Dendritic cell treated with granulocyte-macrophage colony-stimulating factor and Interleukin-4, amounts not matched to agents 40 ng/mL and 50 ng/mL, for 4 days (primary cell): ENCODE results near the gene DAAM2.

Experiments used
- H3K27ac Mint-ChIP-seq: one replicate; pipeline ENCODE4 v1.8.0; 2022; ENCODE audit warnings: mild to moderate bottlenecking, mixed read lengths
- H3K27me3 Mint-ChIP-seq: one replicate; pipeline ENCODE4 v1.8.0; 2022; ENCODE audit warnings: mild to moderate bottlenecking, mixed read lengths
- H3K36me3 Mint-ChIP-seq: one replicate; pipeline ENCODE4 v1.8.0; 2022; ENCODE audit warnings: low read depth, mixed read lengths
- H3K4me1 Mint-ChIP-seq: one replicate; pipeline ENCODE4 v1.8.0; 2022; ENCODE audit warnings: low read depth, mixed read lengths
- H3K4me3 Mint-ChIP-seq: one replicate; pipeline ENCODE4 v1.8.0; 2022; ENCODE audit warnings: mild to moderate bottlenecking, moderate library complexity, mixed read lengths
- H3K9me3 Mint-ChIP-seq: one replicate; pipeline ENCODE4 v1.8.0; 2022; ENCODE audit warnings: mixed read lengths
- intact Hi-C: fragments of 100-400 bp; cut with micrococcal nuclease; formaldehyde crosslinking; loops from one replicate; pipeline ENCODE4 v1.15.0; 2022

DAAM2 gene

DNA sequence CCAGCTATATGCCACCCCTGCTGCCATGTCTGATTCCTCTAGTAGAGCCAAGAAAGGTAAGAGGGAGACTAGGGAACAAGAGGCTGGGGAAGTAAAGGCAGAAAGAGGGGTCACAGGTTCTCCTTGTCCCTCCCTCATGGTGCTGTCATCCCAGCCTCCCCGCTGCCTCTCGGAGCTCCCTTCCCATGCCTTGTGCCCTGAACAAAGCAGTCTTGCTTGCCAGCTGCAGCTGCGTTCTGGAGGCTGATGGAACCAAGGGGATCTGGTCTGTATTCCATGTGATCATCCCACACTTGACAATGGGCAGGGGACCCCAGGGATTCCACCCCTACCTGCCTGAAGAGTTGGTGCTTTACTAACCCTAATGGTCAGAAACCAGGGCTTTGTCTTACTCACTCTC, 61.4 kb downstream of the DAAM2 start:
- H3K27ac Mint-ChIP-seq: no peak overlapping the region
- H3K4me1 Mint-ChIP-seq: no peaks in the 10 kb centered on the region
- no peak overlapping the region for H3K4me3 Mint-ChIP-seq
- H3K36me3 Mint-ChIP-seq: no peaks in the 10 kb centered on the region
- H3K27me3 Mint-ChIP-seq: peaks cover 3% of the 10 kb centered on the region
- intact Hi-C loops: no loop called here
- H3K9me3 Mint-ChIP-seq: no peaks in the 10 kb centered on the region

DNA sequence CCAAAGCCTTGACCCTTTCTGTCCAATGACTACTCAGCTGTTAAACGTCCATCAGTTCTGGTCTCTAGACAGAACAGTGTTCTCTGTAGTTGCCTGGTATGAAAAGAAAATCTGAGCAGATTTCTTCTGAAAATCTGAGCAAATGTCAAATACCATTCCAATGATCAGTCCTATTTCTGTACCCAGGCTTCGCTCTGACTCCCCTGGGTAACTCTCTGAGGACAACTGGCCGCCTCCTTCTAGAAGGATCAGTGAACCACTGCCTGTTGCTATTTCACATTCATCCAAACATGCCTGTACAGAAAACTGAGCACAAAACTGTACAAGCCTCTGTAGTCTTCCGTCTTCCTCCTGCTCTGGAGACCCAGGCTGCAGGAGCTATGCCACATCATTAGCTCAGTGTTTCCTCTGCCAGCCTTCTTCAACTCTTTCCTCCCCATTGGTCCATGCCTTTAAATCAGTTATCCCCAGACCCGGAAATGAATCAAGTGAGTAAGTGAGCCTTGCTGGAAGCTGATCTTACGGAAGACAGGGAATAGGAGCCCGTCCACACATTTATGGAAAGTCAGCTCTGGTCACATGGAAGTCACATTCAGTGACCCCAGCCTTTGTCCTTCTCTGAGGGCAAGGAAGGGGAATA, 63.3 kb downstream of the DAAM2 start:
- no peaks in the 10 kb centered on the region for H3K9me3 Mint-ChIP-seq
- no peaks in the 10 kb centered on the region for H3K4me1 Mint-ChIP-seq
- no peaks in the 10 kb centered on the region for H3K36me3 Mint-ChIP-seq
- intact Hi-C loops: no loop called here
- no peak overlapping the region for H3K4me3 Mint-ChIP-seq
- no peak overlapping the region for H3K27ac Mint-ChIP-seq
- H3K27me3 Mint-ChIP-seq: peaks cover 3% of the 10 kb centered on the region

DNA sequence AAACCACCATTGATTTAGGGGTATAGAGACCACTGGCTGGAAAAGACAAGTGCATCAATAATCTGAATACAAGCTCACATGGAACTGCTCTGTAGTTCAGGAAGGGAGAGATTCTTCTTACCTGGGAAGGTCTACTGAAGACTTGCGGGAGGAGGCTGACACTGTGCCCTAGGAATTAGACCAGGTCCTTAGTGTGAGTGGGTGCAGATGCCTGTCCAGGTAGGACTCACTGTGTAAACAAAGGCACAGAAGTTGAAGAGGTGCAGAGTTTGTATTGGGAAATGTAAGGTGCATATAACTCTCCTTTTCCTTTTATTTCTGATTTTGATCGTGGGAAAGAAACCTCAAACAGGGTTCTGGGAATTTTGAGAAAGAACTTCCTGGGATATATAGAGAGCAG, 66.8 kb downstream of the DAAM2 start:
- Mint-ChIP-seq H3K9me3 (no peaks in the 10 kb centered on the region), H3K36me3 (no peaks in the 10 kb centered on the region), H3K4me3 (no peak overlapping the region), H3K4me1 (no peaks in the 10 kb centered on the region), H3K27me3 (peaks cover 5% of the 10 kb centered on the region), H3K27ac (no peak overlapping the region)
- intact Hi-C loops: no loop called here

DNA sequence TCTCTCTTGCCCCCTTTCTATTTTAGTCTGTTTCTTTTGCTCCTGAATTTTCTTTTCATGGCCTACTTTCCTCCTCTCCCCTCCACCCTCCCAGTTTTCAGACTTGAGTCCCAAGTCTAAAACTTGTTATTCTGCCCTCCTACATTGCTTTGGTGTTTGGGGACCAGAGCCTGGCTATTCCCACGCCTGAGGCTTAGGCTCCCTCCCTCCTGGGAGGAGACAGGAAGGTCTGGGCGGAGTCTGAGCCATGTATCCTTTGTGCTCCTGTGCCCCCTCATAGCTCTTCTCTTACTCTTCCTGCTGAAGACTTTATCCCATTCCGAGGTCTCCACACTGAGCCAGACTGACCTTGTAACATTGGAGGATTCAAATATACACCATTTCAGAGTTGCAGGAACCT, 69.5 kb downstream of the DAAM2 start:
- Mint-ChIP-seq H3K27me3 (peaks cover 7% of the 10 kb centered on the region), H3K9me3 (no peaks in the 10 kb centered on the region), H3K36me3 (no peaks in the 10 kb centered on the region), H3K27ac (no peak overlapping the region), H3K4me3 (no peak overlapping the region), H3K4me1 (no peaks in the 10 kb centered on the region)
- intact Hi-C loops: no loop called here

DNA sequence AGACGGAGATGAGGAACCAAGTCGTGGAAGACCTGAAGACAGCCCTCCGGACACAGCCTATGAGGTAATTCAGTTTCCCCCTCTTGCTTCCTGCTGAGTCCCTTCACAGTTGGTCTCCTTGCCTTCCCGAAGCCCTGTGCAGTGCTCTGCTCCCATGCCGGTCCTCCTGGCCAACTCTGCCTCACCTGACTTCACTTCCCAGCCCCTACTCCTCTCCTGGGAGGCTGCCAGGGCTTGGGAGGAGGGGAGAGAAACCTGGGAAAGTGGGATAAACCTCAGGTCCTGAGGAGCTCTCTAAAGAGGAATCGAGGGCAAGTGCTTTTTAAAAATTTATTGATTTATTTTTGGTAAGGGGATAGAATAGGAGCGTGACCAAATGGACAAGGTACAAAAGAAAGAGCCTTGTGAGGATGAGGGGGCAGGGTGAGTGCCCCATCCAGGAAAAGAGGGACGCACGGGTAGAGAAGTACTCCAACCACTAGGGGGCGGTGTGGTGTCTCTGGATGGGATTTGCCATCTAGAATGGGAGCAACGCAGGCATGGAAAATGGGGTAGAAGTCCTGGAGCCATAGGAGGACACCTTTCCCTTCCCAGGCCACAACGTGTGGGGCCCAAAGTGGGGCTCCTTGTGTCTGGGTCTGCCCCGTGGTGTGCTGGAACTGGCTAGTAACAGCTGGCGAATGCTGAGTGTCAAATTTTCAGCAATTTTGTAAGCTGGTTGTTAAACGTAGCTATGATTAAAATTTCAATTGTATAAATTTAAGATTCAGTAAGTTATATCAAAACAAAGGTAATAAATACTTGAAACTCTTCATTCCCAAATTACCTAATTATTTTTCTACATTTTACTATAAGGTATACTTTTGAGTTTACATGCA, 73.1 kb downstream of the DAAM2 start:
- H3K9me3 Mint-ChIP-seq: no peaks in the 10 kb centered on the region
- no peaks in the 10 kb centered on the region for H3K4me1 Mint-ChIP-seq
- no peak overlapping the region for H3K4me3 Mint-ChIP-seq
- intact Hi-C loops: loop anchor here (2.0 kb wide), 1 partner anchor 444 kb away; no protein-coding TSS in a partner anchor
- peaks cover 8% of the 10 kb centered on the region for H3K27me3 Mint-ChIP-seq
- H3K36me3 Mint-ChIP-seq: no peaks in the 10 kb centered on the region
- no peak overlapping the region for H3K27ac Mint-ChIP-seq

DNA sequence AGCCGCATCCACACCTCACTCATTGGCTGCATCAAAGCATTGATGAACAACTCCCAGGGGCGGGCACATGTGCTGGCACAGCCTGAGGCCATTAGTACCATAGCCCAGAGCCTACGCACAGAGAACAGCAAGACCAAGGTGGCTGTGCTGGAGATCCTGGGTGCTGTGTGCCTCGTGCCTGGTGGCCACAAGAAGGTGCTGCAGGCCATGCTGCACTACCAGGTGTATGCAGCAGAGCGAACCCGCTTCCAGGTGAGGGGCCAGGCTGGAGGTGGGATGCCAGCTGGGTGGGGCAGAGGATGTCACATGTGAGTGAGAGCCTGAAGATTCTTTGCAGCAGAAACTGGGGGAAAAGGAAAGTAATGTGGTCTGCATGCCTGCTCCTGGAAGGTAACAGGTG, 75.4 kb downstream of the DAAM2 start:
- Mint-ChIP-seq H3K4me3 (no peak overlapping the region), H3K27me3 (peaks cover 6% of the 10 kb centered on the region), H3K4me1 (no peaks in the 10 kb centered on the region), H3K36me3 (no peaks in the 10 kb centered on the region), H3K27ac (no peak overlapping the region), H3K9me3 (no peaks in the 10 kb centered on the region)
- intact Hi-C loops: no loop called here

DNA sequence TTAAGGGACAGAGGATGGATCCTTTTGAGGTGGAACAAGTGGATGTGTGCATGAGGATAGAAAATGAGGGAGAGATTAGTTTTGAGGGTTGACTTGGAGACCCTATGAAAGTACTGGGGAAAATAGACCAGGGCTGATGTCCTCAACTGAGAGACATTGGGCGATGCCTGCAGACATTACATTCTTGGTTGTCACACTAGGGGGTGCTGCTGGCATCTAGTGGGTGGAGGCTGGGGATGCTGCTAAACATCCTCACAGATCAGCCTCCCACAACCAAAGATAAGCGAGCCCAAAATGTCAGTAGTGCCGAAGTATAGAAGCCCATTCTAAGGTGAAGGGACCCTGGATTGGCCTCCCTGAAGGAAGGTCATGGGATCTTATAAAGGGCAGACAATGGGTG, 78.8 kb downstream of the DAAM2 start:
- Mint-ChIP-seq H3K27me3 (peaks cover 5% of the 10 kb centered on the region), H3K36me3 (no peaks in the 10 kb centered on the region), H3K27ac (no peak overlapping the region), H3K4me3 (no peak overlapping the region), H3K9me3 (no peaks in the 10 kb centered on the region), H3K4me1 (no peaks in the 10 kb centered on the region)
- intact Hi-C loops: no loop called here

DNA sequence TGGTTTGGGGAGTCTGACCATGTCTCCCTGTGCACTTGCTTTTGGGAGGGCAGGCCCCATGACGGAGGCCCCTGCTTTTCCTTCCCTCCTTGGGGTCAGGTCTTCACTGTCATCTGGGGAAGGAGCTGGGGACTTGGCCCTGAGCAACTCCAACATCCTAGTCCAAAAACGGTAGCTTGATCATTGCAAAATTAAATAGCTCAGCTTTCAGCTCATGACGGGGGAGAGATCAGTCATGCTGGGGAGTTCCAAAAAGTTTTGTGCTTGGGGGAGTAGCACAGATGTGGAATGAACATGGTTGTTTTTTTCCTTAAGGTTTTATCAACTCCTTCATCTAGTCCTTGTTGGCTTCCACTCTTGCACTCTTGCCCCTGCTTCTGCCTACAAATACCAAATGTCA, 81.3 kb downstream of the DAAM2 start:
- Mint-ChIP-seq H3K36me3 (no peaks in the 10 kb centered on the region), H3K27ac (no peak overlapping the region), H3K27me3 (peaks cover under 1% of the 10 kb centered on the region), H3K4me3 (no peak overlapping the region), H3K4me1 (no peaks in the 10 kb centered on the region), H3K9me3 (no peaks in the 10 kb centered on the region)
- intact Hi-C loops: no loop called here

DNA sequence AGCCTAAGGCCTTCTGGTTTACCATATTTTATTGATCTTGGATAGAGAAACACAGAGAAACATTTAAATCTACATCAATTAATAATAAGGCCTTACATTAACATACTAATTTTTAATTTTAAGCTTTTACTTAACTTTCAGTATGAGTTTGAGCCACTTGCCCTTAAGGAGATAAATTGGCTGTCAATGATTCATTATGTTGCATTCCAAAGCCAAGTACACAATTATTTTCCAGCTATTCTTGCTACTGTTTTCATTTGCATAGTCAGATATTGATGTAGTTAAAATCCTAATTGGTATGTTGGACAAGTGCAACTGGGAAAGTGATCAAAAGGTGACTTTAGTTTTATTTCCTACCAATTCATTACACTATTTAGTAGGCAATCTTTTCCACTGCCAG, 83.9 kb downstream of the DAAM2 start:
- intact Hi-C loops: no loop called here
- H3K9me3 Mint-ChIP-seq: no peaks in the 10 kb centered on the region
- H3K36me3 Mint-ChIP-seq: no peaks in the 10 kb centered on the region
- H3K27me3 Mint-ChIP-seq: no peaks in the 10 kb centered on the region
- no peak overlapping the region for H3K27ac Mint-ChIP-seq
- no peak overlapping the region for H3K4me3 Mint-ChIP-seq
- H3K4me1 Mint-ChIP-seq: no peaks in the 10 kb centered on the region

DNA sequence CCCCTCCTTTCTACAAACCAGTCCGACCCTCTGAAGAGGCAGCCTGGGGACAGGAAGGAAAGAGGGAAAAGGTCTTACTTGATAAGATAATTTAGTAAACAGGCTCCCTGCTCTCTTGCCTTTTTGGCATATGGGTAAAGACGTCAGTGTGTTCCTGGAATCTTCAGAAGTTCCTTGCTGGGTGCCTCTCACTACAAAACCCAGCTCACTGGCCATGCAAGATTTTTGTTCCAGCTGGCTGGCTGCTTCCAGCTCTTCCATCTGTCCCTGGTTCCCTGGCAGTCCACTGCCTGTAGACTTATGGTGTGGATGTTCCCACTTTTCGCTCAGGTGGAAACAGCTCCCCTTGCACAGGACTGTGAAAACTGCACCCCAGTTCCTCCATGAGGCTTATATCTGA, 84.7 kb downstream of the DAAM2 start:
- no peaks in the 10 kb centered on the region for H3K9me3 Mint-ChIP-seq
- no peak overlapping the region for H3K27ac Mint-ChIP-seq
- intact Hi-C loops: no loop called here
- no peaks in the 10 kb centered on the region for H3K27me3 Mint-ChIP-seq
- no peaks in the 10 kb centered on the region for H3K4me1 Mint-ChIP-seq
- H3K4me3 Mint-ChIP-seq: no peak overlapping the region
- no peaks in the 10 kb centered on the region for H3K36me3 Mint-ChIP-seq

DNA sequence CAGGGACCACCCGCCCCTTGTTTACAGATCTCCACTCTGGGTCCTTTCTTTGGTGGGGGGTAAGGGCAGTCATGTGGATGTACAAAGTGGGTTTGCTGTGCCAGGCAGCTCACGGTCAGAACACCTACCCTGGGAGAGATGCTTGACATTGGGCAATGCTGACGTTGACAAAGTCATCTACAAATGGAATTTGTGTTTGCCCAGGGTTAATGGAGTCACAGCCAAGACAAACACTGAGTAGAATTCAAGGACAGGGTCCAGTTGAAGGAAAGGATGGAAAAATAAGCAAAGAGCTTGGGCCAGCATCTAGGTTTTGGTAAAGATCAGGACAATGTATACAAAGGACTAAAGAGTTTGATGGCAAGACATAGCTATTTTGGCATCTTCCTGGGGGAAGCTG, 87.4 kb downstream of the DAAM2 start:
- no peak overlapping the region for H3K4me3 Mint-ChIP-seq
- H3K9me3 Mint-ChIP-seq: no peaks in the 10 kb centered on the region
- no peaks in the 10 kb centered on the region for H3K36me3 Mint-ChIP-seq
- H3K4me1 Mint-ChIP-seq: no peaks in the 10 kb centered on the region
- H3K27ac Mint-ChIP-seq: no peak overlapping the region
- intact Hi-C loops: no loop called here
- peaks cover 2% of the 10 kb centered on the region for H3K27me3 Mint-ChIP-seq

DNA sequence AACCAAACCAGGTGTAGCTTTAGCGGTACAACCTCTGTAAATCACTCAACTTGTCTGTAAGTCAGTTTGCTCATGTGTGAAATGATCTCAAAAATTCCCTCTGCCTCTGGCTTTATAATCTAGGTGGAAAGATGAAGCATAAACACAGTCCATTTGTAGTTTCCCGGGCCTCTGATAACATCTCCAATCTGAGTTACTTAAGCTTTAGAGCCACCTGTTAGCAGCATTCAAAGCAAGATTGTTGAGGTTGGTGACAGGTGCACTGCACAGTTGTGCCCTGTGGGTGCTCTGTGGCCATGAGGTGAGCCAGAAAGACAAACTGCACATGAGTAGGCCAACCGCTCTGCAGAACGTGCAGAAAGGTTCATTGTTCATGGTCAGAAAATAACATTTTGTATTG, 88.4 kb downstream of the DAAM2 start:
- H3K36me3 Mint-ChIP-seq: no peaks in the 10 kb centered on the region
- peaks cover 2% of the 10 kb centered on the region for H3K27me3 Mint-ChIP-seq
- intact Hi-C loops: no loop called here
- H3K9me3 Mint-ChIP-seq: no peaks in the 10 kb centered on the region
- no peaks in the 10 kb centered on the region for H3K4me1 Mint-ChIP-seq
- H3K4me3 Mint-ChIP-seq: no peak overlapping the region
- no peak overlapping the region for H3K27ac Mint-ChIP-seq

DNA sequence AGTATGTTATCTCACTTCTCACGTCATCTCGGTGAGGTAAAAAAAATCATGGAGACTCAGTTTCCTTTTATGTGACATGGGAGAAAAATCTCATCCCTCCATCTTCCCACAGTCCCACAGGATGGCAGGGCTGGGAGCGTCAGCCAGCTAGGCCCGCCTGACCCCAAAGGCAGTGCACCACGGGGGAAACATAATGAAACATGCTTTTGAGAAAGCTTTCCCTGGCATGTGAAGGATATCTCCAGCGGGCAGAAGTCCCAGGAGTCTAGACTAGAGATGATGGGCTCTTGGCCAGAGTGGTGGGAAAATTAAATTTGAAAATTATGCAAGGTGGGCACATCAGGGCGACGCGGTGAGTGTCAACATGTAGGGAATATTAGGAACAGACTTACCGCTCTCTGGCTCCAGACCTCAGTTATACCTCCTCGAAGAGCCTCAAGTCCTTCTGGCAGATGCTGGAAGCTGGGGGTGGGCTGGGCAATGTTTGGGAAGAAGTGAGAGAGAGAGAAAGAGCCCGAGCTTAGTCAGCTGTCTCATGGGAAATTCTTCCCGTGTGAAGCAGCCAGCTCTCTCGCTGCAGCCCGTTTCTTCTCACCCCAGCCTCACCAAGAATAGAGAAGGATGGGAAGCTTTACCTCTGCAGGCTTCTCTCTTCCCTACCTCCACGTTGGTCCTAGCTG, 89.8 kb downstream of the DAAM2 start:
- H3K36me3 Mint-ChIP-seq: no peaks in the 10 kb centered on the region
- H3K27ac Mint-ChIP-seq: no peak overlapping the region
- peaks cover 5% of the 10 kb centered on the region for H3K27me3 Mint-ChIP-seq
- H3K4me3 Mint-ChIP-seq: no peak overlapping the region
- no peaks in the 10 kb centered on the region for H3K9me3 Mint-ChIP-seq
- intact Hi-C loops: no loop called here
- no peaks in the 10 kb centered on the region for H3K4me1 Mint-ChIP-seq

DNA sequence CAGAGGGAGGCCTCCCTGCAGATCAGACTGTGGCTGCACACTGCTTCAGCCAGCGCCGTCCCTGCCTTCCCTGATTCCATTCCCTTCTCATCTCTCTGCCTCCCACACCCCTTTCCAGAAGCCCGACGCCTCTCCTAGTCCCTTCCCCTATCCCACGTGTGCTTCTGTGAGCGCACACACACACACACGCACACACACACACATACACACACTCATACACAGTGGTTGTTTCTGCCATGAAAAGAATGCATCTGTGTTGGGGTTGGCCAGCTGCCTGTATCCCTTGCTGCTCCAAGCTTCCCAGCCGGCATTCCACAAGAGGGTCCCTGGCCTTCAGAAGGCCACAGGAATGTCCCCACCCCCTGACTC, 90.3 kb downstream of the DAAM2 start:
- intact Hi-C loops: no loop called here
- Mint-ChIP-seq H3K4me1 (no peaks in the 10 kb centered on the region), H3K36me3 (no peaks in the 10 kb centered on the region), H3K27me3 (peaks cover 5% of the 10 kb centered on the region), H3K9me3 (no peaks in the 10 kb centered on the region), H3K4me3 (no peak overlapping the region), H3K27ac (no peak overlapping the region)
